GM10248 (cell line): ENCODE results near the gene JPT1.

Experiments
- CTCF ChIA-PET: fragments of 300-600 bp; sonication (Branson Sonifier 250); formaldehyde crosslinking; extraction: SDS; loops from one replicate; lab custom pipeline; 2021; ENCODE audit warnings: antibody characterized with exemption; lab: Yijun Ruan, JAX
- POLR2A ChIA-PET: fragments of 350-650 bp; sonication (Branson Sonifier 250); formaldehyde crosslinking; extraction: SDS; loops from one replicate; lab custom pipeline; 2020; ENCODE audit warnings: antibody characterized with exemption; lab: Yijun Ruan, JAX
- DNase-seq: peaks from one replicate; pipeline ENCODE4 v3.0.0; 2012; ENCODE audit errors: extremely low spot score
- CTCF ChIP-seq: IDR thresholded peaks from 2 replicates; pipeline ENCODE4 v1.5.1; 2012; ENCODE audit warnings: mild to moderate bottlenecking, low read depth; ENCODE audit errors: extremely low read depth, missing control alignments, control extremely low read depth

The JPT1 gene

DNA sequence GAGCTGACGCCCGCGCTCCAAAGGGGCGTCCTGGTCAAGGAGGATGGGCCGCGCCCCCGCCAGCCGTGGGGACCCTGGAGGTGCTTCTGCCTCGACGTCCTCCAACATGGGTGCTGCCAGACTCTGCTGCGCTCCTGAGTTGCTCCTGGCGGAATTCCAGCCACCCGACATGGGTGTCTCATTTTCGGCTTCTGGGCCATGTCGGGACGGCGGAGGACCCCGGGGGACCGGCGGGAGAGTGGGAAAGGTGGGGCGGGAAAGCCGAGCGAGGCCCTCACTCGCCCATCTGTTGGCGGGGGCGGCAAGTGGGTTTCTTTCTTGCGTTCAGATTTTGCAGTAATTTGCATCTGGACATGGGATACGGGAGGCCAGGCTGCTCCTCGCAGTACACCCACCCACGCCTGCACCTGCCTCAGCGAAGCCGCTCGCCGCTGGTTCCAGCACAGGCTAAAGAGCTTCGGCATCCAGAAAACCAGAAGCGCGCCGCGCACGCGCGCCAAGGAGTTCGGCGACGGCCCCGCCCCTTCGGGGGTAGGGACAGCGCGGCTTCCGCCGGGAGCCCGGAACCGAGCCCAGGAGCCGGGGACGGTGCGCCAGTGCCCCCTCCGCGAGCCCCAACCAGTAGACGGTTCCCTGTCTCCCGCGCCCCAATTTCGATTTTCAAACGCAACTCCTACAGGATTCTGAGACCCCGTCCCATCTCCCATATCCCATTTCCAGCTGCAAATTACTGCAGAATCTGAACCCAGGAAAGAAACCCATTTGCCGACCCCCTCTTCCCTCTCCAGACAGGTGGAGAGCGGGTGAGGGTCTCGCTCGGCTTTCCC, 44.7 kb downstream of the JPT1 start, which contains the start of gene ARMC7:
TSS of gene ARMC7 (plus strand) at position 563 of the 827 bp plus-strand sequence. CDS start 320 bp downstream, outside the sequence.
- ChIA-PET CTCF (interaction anchor here (0.7 to 16.9 kb wide), 4 partner anchors 19 to 161 kb away, joined by 3 to 338 read pairs (median 6); partner anchors contain the start of genes MIF4GD and NT5C), POLR2A (interaction anchor here (1.0 to 1.7 kb wide), 3 partner anchors 10 to 45 kb away, joined by 3 to 4 read pairs (median 4); partner anchors contain the start of gene JPT1)
- peak; percentile 97 for DNase-seq
- TF ChIP-seq CTCF: no peak

DNA sequence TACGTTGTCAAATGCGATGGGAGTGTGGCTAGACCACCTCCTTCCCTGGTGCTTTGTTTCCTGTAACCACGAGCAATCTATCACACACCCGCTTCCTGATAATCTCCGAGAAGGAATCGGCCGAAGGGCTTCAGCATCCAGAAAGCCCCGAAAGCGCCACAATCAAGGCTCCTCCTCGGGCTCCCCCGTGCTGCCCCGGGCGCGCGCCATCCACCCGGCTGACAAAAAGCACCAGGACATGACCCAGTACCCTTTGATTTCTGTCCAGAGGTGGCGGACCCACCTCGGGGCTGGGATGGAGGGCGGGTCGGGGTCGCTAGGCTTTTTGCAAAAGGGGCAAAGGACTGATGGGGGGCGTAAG, 45.3 kb downstream of the JPT1 start:
- no peak for TF ChIP-seq CTCF
- ChIA-PET POLR2A (interaction anchor here (1.0 to 1.5 kb wide), 2 partner anchors 11 to 33 kb away, joined by 3 to 4 read pairs; no protein-coding TSS in a partner anchor), CTCF (interaction anchor here (0.7 to 16.9 kb wide), 3 partner anchors 18 to 162 kb away, joined by 3 to 338 read pairs (median 6); partner anchors contain the start of genes MIF4GD and NT5C)
- DNase-seq: peak; percentile 45

- TF ChIP-seq CTCF: no peak
- no peak for DNase-seq
- ChIA-PET POLR2A (no interaction called here), CTCF (interaction anchor here (0.7 to 5.4 kb wide), 5 partner anchors 13 to 185 kb away, joined by 3 to 34 read pairs (median 4); partner anchors contain the start of gene USH1G)
These were observed 46.1 kb downstream of the JPT1 start for GRCh38 chr17:75108193-75108592.

- POLR2A ChIA-PET: interaction anchor here (1.1 kb wide), 1 partner anchor 27 kb away, joined by 4 read pairs; no protein-coding TSS in a partner anchor
- CTCF ChIA-PET: interaction anchor here (0.9 to 7.3 kb wide), 30 partner anchors 10 to 150 kb away, joined by 3 to 103 read pairs (median 6); partner anchors contain the start of genes HID1, NT5C and SLC16A5
- TF ChIP-seq CTCF: peak; percentile 62
- DNase-seq: peak; percentile 70
These were observed 48.9 kb downstream of the JPT1 start for GRCh38 chr17:75105126-75106080.

DNA sequence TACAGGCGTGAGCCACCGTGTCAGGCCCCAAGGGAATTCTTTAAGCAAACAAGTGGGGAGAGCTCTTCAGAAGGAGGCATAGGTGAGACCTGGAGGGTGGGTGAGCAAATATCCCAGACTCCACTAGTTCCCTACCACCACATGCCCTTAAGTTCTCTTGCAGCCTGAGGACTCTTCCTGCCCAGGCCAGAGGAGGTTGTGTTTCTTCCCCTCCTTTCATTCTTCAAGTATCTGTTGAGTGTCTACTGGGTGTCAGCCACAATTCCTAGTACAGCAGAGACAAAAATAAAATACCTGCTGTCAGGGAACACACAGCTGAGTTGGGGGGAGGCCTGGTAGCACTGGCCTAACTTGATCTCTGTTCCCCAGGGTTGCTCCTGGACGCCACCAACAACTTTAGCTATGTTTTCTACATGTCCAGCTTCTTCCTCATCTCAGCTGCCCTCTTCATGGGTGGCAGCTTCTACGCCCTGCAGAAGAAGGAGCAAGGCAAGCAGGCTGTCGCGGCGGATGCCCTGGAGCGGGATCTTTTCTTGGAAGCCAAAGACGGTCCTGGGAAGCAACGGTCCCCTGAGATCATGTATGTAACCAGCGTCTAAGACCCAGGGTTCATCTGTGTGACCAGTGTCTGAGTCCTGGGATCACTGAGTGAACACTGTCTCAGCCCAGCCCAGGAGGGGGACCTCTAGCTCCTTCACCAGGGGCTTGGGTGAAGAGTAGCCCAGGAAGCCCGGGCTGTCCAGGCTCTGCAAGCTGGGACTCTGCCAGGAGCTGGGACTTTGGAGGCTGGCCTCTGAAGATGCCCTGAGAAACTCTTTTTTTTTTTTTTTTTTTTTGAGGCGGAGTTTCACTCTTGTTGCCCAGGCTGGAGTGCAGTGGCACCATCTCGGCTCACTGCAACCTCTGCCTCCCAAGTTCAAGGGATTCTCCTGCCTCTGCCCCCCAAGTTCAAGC, 50.4 kb downstream of the JPT1 start:
- TF ChIP-seq CTCF: no peak
- POLR2A ChIA-PET: interaction anchor here (0.6 kb wide), 1 partner anchor 32 kb away, joined by 4 read pairs; no protein-coding TSS in a partner anchor
- CTCF ChIA-PET: interaction anchor here (1.2 to 7.3 kb wide), 11 partner anchors 9 to 142 kb away, joined by 3 to 103 read pairs (median 17); partner anchors contain the start of genes NT5C and SLC16A5
- DNase-seq: no peak
